ENCODE measurements around the gene CD99.
"Not testable (repeated sequence)": the region's sequence is repeated elsewhere in the genome, so short reads cannot be mapped to it uniquely, and the experiment has no call there.

Gene CD99

DNA sequence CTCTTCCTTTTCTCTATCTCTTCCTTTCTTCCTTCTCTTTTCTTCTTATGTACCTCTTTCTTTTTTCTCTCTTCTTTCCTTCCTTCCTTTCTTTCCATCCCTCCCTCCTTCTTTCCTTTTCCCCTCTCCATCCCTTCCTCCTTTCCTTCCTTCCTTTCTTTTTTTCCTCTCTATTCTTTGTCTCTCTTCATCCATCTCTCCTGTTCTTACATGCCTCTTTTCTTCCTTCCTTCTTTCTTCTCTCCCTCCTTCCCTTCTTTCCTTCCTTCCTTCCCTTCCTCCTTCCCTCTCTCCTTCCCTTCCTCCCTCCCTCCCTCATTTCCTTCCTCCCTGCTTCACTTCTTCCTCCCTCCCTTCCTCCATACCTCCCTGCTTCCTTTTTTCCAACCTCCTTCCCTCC is 41.6 kb downstream of the CD99 start:
- DNase-seq, result no peak

- DNase-seq, result no peak
Observed at GRCh38 chrX:2733286-2733685, 42.2 kb downstream of the CD99 start.

- no peak for DNase-seq
Observed at GRCh38 chrX:2735270-2735669, 44.2 kb downstream of the CD99 start.

- no peak for DNase-seq
Observed at GRCh38 chrX:2740672-2741071, 49.6 kb downstream of the CD99 start.

DNA sequence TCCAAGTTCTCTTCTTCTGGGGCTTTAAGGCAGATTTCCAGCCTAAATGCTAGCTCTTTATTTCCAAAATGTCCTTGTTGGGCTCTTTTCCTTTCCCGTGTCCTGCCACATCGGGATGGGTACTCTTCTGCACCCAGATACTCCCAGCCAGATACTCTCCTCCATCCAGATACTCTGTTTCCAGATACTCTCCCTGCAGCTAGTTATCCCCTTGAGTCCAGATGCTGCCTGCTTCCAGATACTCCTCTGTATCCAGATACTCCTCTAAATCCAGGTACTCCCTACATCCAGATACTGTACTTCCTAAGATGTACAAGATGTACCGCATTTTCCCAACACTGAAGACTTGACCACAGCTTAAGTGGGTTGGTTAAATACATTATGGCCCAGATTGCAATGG is 50.3 kb downstream of the CD99 start:
- no peak for DNase-seq

DNA sequence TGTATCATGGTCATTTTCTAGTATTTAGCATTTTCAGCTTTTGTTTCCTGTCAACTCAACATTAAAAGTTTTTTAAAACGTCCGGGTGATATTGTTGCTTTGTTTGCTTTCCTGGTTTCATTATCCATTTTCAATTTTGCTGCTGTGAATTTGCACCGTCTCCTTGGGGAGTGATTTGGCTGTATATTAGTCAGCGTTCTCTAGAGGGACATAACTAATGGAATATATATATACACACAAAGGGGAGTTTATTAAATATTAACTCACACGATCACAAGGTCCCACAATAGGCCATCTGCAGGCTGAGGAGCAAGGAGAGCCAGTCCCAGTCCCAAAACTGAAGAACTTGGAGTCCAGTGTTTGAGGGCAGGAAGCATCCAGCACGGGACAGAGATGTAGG is 55.2 kb downstream of the CD99 start:
- DNase-seq, result not testable (repeated sequence)

GRCh38 chrX:2748171-2748814 is 57.2 kb downstream of the CD99 start:
- no peak for DNase-seq

GRCh38 chrX:2748815-2749188 is 57.7 kb downstream of the CD99 start:
- no peak for DNase-seq

DNA sequence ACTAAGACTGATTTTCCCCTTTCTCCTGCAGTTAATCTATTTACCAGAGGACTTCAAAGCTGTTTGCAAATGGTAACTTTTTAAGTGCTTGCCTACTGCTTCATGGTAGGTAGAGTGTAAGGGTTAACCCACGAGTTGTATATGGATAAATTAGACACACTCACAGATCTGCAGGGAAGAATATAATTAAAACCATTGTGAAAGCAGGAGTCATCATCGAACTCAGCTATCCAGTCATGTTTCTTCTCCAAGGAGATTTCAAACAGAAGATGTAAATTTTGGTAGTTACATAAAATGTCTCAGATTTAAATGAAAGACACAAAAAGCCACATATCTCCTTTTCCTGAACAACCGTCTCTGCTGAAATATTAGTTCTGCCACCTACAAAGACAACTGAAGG is 60.2 kb downstream of the CD99 start:
- DNase-seq, result no peak

DNA sequence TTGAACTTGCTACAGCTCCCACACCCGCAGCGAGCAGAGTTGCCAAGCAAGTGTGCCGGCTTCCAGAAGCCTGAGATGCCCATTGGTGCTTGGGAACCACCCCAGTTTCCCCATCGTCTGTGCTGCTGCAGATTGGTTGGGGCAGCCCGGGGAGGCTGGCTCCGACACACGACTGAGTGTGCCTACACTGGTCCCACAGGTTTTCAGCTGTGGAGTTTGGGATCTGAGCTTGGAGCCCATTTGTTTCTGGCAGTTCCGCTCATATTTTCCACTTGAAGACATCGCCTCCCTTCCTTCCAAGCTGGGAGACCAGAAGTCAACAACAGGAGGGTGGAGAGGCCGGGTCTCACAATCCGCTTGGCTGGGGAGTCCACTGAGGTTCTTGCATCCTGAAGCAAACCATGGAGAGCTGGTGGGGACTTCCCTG is 60.8 kb downstream of the CD99 start, which contains the start of gene XG:
TSS of gene XG (plus strand) at position 167 of the 427 bp plus-strand sequence. CDS start at position 402, 235 bp downstream.
- DNase-seq, result not testable (repeated sequence)

- DNase-seq, result not testable (repeated sequence)
Observed at GRCh38 chrX:2752441-2752840, 61.3 kb downstream of the CD99 start.

GRCh38 chrX:2755163-2755715 is 64.1 kb downstream of the CD99 start:
- not testable (repeated sequence) for DNase-seq

- no peak for DNase-seq
Observed at GRCh38 chrX:2756548-2756947, 65.5 kb downstream of the CD99 start.

- DNase-seq, result no peak
Observed at GRCh38 chrX:2761246-2761645, 70.2 kb downstream of the CD99 start.

DNA sequence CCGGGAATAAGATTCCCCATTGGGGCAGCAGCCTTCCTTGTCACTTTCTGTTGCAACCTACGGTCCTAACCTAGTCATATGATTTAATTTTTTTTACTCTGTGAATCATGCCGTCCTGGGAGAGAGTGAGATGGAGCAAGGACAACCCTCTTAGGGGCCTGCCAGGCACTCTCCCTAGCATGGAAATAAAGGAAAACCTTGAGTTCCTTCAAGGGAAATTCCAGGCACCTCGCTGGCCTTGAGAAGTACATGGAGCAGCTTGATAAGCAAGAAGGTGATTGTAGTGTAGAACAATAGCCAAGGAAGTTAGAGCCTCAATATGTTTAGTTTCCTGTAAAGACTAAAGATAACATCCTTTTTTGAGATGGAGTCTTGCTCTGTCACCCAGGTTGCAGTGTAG is 71.6 kb downstream of the CD99 start:
- not testable (repeated sequence) for DNase-seq

GRCh38 chrX:2764766-2765548 is 73.9 kb downstream of the CD99 start:
- DNase-seq, result not testable (repeated sequence)

GRCh38 chrX:2765549-2765830 is 74.4 kb downstream of the CD99 start:
- DNase-seq, result no peak

DNA sequence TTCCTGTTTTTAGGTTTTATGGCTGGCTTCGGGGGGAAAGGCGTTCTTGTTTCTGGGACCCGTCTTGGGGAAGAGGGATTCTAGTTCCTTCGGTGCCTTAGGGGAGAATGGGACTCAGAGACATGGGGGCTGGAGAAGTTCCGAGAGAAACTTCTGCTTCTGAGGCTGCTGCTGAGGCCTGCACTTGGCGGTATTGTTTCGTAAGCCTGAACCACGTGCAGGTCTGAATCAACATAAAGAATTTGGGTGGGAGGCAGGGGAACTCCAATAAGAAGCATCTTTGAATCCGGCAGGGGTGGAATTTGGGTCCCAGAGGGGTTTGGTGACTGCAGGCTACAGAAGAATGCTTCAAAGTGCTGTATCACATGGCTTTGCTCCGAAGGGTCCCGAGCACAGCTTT is 75.8 kb downstream of the CD99 start:
- no peak for DNase-seq

GRCh38 chrX:2767631-2768455 is 76.7 kb downstream of the CD99 start:
- DNase-seq, result no peak

DNA sequence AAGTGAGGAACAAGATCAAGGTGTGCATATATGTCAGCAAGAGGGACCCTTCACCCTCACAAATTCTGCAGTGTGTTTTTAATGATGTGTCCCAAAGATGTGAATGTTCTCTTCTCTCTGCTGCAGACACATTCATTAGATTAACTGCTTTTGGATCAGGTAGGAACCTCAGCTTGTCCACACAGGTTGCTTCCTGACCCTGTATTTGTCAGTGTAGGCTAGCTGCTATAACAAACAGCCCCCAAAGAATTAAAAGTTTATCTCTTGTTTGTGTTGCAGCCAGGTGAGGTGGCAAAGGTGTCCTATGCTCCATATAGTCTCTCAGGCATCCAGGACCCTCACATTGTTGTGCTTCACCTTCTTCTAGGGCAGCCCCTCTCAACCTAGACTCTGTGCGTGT is 78.5 kb downstream of the CD99 start:
- no peak for DNase-seq

DNA sequence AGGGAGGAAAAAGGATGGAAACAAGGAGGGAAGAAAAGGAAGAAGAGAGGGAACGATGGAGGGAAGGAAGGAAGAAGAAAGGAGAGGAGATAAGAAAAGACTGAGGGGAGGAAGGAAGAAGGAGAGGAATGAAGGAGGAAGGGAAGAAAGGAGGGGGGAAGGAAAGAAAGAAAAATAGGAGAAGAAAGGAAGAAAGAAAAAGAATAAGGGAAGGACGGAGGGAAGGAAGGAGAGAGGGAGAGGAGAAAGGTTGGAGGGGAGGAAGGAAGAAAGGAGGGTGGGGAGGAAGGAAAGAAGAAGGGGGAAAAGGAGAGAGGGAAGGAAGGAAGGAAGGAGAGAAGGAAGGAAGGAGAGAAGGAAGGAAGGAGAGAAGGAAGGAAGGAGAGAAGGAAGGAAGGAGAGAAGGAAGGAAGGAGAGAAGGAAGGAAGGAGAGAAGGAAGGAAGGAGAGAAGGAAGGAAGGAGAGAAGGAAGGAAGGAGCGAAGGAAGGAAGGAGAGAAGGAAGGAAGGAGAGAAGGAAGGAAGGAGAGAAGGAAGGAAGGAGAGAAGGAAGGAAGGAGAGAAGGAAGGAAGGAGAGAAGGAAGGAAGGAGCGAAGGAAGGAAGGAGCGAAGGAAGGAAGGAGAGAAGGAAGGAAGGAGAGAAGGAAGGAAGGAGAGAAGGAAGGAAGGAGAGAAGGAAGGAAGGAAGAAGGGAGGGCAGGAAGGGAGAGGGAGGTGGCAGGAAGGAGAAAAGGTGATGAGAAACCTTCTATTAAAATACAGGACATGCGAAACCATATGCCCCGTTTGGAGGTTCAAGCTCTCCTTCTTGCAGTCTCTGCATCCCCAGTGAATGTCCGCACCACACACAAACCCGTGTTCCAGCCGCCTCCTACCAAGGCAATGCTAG is 82.3 kb downstream of the CD99 start:
- not testable (repeated sequence) for DNase-seq

- DNase-seq, result no peak
Observed at GRCh38 chrX:2774057-2774456, 83.0 kb downstream of the CD99 start.
